ENCODE measurements around the gene PDE7B. TPM values are rescaled to one million over a fixed set of nuclear protein-coding genes. Genes with fewer than 3 reads are reported as not detected.
A peak's percentile ranks its signal among the peaks of the same experiment; 100 is the strongest.

The PDE7B gene
- total RNA-seq, 2 donors from 2014 or later = 9.0 to 11.2 TPM

DNA sequence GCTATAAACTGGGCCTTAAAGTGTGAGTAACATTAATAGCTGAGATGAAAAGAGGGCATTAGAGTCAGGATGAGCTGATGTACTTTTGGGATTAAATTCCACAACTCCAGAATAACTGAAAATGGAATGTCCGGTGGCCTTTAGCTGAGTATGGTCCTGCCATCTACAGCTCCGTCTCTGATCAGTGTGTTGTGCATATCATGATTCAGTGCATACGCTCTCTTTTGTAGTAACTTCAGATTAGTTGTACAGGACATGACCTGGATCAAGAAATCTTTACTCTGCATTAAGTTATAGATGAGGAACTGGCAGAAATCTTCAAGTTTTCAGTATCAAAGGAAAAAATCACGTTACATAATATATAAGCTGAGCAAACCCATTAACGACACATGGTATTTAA is 306.2 kb downstream of the PDE7B start:
- Histone ChIP-seq H3K27me3 (no peaks in the 10 kb centered on the region), H3K36me3 (peaks cover 7% of the 10 kb centered on the region), H3K4me3 (no peak overlapping the region), H3K9me3 (no peaks in the 10 kb centered on the region), H3K27ac (no peak overlapping the region), H3K4me1 (peaks cover 0 to 30% of the 10 kb centered on the region in 2 donors)
- DNase-seq (ENCODE audit: low spot score) = no peak
- TF ChIP-seq, protein P1, sequence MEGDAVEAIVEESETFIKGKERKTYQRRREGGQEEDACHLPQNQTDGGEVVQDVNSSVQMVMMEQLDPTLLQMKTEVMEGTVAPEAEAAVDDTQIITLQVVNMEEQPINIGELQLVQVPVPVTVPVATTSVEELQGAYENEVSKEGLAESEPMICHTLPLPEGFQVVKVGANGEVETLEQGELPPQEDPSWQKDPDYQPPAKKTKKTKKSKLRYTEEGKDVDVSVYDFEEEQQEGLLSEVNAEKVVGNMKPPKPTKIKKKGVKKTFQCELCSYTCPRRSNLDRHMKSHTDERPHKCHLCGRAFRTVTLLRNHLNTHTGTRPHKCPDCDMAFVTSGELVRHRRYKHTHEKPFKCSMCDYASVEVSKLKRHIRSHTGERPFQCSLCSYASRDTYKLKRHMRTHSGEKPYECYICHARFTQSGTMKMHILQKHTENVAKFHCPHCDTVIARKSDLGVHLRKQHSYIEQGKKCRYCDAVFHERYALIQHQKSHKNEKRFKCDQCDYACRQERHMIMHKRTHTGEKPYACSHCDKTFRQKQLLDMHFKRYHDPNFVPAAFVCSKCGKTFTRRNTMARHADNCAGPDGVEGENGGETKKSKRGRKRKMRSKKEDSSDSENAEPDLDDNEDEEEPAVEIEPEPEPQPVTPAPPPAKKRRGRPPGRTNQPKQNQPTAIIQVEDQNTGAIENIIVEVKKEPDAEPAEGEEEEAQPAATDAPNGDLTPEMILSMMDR (IDR thresholded peaks at IDR 0.05) = no peak

DNA sequence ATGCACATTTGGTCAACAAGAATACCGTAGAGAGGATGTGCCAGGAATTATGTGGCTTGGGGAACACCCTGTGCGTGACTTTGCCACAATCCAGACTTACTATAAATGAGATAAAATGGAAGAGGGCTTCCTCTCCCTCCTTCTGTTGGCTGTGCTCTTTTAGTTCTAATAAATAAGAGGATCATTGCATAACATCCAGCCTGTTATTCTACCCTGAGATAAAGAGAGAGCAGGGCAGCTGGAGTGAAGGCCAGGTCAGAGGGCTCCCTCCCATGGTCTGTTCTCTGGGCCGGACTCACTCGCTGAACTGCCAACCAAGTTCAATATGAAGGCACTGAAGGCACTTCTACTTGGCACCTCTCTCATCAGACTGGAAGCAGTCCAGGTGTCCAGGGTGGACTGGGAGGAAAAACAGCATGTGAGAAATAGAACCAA is 306.9 kb downstream of the PDE7B start:
- H3K36me3 ChIP-seq = peaks cover 7% of the 10 kb centered on the region
- H3K27ac ChIP-seq = peak overlapping the region; percentile 22 to 71
- H3K4me1 ChIP-seq = peaks cover 0 to 30% of the 10 kb centered on the region in 2 donors
- H3K27me3 ChIP-seq = no peaks in the 10 kb centered on the region
- H3K4me3 ChIP-seq = no peak overlapping the region
- DNase-seq (ENCODE audit: low spot score) = peak; percentile 73
- no peaks in the 10 kb centered on the region for H3K9me3 ChIP-seq
- TF ChIP-seq, protein P1 (IDR thresholded peaks at IDR 0.05) = peak in 1 of 2 donors; percentile 40

DNA sequence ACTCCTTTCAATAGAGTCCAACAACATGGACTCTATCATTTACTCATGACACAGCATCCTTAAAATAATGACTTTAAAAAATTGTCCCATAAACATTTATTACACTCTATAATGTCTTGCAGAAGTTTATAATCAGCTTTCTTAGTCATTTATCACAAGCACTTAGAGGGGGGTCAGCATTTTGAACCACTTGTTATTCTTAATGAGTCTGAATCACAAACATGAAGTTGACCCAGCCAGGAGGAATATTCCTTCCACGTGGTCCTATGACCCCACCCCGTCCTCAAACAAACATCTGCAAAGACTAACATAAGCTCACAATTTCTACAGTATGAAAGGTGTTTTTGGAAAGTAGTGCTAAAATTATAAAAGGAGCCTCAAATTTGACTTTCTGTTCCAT is 307.5 kb downstream of the PDE7B start:
- H3K9me3 ChIP-seq = no peaks in the 10 kb centered on the region
- no peak overlapping the region for H3K4me3 ChIP-seq
- peak overlapping the region; percentile 22 to 71 for H3K27ac ChIP-seq
- H3K27me3 ChIP-seq = no peaks in the 10 kb centered on the region
- DNase-seq (ENCODE audit: low spot score) = no peak
- TF ChIP-seq, protein P1 (IDR thresholded peaks at IDR 0.05) = no peak
- H3K4me1 ChIP-seq = peaks cover 0 to 28% of the 10 kb centered on the region in 2 donors
- peaks cover 7% of the 10 kb centered on the region for H3K36me3 ChIP-seq

DNA sequence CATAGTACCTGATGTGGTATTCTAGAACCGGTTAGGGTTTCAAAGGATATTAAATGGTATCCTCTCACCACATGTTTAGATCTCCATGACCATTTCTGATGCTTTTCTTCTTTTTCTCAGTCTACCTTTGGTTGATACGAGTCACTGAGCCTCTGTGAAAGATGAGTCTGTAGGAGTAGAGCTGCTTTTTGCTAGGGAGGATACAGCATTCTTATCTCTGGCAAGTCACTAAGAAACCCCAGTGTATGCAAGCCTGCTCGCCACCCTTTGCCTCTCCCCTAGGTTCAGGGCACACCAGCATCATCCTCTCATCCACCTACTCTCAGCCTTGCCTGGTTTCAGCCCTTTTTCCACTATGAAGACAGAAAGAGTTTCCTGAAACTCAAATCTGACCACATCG is 308.7 kb downstream of the PDE7B start:
- Histone ChIP-seq H3K36me3 (peaks cover 6% of the 10 kb centered on the region), H3K4me1 (peaks cover 0 to 26% of the 10 kb centered on the region in 2 donors), H3K27ac (peak overlapping the region in 1 of 2 donors; percentile 71), H3K9me3 (no peaks in the 10 kb centered on the region), H3K27me3 (no peaks in the 10 kb centered on the region), H3K4me3 (no peak overlapping the region)
- no peak for DNase-seq (ENCODE audit: low spot score)
- TF ChIP-seq, protein P1 (IDR thresholded peaks at IDR 0.05) = no peak

DNA sequence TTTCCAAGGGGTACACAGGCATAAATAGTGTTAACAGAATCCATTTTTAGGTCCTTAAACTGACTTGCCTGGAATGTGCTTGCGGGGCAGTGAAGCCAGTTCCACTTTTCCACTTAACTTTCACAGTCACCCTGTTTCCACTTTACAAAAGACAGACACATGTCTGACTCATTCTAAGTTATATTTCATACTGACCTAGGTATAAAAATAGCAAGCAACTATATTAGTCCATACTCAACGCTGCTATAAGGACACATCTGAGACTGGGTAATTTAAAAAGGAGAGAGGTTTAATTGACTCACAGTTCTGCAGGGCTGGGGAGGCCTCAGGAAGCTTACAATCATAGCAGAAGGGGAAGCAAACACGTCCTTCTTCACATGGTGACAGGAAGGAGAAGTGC is 310.4 kb downstream of the PDE7B start:
- Histone ChIP-seq H3K36me3 (no peaks in the 10 kb centered on the region), H3K27ac (peak overlapping the region; percentile 24 to 71), H3K4me3 (no peak overlapping the region), H3K27me3 (no peaks in the 10 kb centered on the region), H3K9me3 (no peaks in the 10 kb centered on the region), H3K4me1 (peaks cover 0 to 26% of the 10 kb centered on the region in 2 donors)
- TF ChIP-seq, protein P1 (IDR thresholded peaks at IDR 0.05) = no peak
- no peak for DNase-seq (ENCODE audit: low spot score)

DNA sequence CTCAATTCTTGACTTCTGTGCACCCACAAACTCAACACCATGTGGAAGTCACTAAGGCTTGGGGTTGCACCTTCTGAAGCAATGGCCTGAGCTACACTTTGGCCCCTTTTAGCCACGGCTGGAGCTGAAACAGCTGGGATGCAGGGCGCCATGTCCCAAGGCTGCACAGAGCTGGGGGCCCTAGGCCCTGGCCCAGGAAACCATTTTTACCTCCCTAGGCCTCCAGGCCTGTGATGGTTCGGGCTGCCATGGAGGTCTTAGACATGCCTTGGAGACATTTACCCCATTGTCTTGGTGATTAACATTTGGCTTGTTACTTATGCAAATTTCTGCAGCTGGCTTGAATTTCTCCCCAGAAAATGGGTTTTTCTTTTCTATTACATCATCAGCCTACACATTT is 311.8 kb downstream of the PDE7B start:
- Histone ChIP-seq H3K9me3 (no peaks in the 10 kb centered on the region), H3K4me1 (peaks cover 0 to 18% of the 10 kb centered on the region in 2 donors), H3K36me3 (no peaks in the 10 kb centered on the region), H3K27ac (no peak overlapping the region), H3K4me3 (no peak overlapping the region), H3K27me3 (no peaks in the 10 kb centered on the region)
- no peak for DNase-seq (ENCODE audit: low spot score)
- TF ChIP-seq, protein P1 (IDR thresholded peaks at IDR 0.05) = no peak

Measured in right atrium auricular region (tissue), 2 donors.